NK-92 (cell line): ENCODE measurements around the gene ZCRB1.
"Not testable (repeated sequence)": the region's sequence is repeated elsewhere in the genome, so short reads cannot be mapped to it uniquely, and the experiment has no call there.

Experiments
- DNase-seq: peaks from one replicate; lab custom pipeline; 2025; ENCODE audit not compliant: unreplicated experiment; lab: John Stamatoyannopoulos, UW

ZCRB1 gene

DNA sequence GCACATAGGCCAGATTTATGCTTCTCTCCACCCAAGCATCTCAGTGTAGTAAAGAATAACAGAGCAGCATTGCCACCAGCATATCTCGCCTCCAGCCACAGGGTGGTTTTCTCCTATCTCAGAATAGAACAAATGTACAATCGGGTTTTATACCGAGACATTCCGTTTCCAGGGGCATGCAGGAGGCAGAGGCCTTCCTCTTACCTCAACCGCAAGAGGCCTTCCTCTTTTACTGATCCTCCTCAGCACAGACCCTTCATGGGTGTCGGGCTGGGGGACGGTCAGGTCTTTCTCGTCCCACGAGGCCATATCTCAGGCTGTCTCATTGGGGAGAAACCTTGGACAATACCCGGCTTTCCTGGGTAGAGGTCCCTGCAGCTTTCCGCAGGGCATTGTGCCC lies 4.2 kb upstream of the ZCRB1 start:
- DNase-seq: not testable (repeated sequence)

DNA sequence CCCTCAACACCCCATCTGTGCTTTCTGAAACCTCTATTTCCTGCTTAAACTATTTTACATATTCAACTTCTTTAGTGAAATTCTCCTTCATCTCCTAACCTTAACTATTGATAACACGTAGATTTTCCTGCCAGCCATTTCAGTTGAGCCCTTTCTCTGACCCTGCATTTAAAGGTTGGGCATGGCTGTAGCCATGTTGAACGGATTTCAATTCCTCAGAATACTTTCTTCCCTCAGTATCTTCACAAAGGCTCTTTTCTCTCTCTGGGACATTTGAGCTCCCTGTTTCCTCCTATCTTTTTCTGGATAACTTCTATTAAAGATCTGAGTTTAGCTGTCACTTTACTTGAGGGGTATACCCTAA lies 1.3 kb upstream of the ZCRB1 start:
- no peak for DNase-seq

DNA sequence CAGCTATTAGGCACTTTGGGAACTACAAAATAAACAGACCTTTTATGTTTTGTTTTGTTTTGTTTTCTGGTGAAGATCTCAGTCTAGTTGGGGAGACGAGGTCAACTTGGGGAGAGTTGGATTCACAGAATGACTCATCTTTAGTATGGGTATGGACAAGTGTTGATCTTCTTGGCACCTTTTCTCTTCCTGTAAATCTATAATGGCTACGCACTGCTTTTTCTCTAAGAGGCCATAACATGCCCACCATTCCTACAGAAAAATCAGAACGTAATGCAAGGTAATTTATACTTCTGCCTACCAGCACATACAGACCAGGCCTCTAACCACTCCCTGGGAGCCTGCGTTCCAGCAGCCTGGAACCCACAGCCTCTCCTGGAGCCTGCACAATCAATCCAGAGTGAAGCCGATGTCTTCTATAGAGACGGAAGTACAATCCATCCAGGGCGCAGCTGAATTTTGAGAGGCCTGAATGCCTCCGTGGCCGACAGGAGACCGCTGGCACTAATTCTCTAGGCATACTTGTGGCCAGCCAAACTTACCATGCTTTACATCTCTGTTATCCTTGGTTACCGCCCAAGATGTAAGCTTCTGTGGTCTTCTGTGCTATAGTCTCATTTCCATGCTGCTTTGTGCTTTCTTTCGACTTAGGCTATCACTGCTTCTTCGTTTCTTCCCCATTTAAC lies 790 bp upstream of the ZCRB1 start:
- no peak for DNase-seq

DNA sequence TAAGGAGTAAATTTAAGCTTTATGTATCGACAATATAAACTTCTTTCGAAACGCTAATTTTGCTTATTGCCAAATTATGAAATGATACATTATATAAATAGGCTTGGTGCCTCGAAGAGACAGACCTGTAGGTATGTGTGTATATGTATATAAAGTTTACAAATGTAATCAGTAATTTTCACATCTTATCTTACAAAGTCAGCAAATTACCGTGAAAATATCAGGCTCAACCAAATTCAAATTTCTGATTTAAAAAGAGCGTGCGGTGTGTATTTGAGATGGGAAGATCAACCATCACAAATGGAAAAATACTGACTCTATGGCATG lies 605 bp downstream of the ZCRB1 start:
- no peak for DNase-seq

DNA sequence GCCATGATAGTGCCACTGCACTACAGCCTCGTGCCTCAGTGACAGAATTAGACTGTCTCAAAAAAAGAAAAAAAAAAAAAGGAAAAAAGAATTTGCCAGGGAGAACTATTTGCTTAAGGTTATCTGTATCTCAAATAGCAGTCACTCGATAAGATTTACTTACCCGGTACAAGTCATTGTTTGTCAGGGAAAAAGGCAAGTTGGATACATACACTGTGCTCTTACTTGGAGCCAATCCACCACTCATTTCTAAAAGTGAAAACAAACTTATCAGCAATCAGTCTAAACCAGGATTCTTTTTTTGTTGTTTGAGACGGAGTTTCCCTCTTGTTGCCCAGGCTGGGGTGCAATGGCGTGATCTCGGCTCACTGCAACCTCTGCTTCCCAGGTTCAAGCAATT lies 2.0 kb downstream of the ZCRB1 start:
- DNase-seq: no peak

DNA sequence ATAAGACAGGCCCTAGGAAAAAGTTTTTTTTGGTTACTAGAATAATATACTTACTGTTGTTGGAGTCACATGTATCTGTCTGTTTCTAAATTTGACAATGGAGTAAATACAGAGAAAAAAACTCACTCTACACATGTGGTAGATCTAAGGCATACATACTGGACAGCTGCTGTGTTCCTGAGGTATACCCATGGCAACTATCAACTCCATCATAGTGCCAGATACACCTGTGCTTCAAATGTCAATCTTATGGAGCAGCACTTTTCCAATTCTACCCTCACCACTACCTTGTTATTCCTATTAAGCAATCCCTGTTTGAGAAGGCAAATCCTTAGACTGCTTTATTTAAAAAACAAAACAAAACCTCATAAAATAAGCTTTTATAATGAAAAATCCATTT lies 3.3 kb downstream of the ZCRB1 start:
- no peak for DNase-seq

DNA sequence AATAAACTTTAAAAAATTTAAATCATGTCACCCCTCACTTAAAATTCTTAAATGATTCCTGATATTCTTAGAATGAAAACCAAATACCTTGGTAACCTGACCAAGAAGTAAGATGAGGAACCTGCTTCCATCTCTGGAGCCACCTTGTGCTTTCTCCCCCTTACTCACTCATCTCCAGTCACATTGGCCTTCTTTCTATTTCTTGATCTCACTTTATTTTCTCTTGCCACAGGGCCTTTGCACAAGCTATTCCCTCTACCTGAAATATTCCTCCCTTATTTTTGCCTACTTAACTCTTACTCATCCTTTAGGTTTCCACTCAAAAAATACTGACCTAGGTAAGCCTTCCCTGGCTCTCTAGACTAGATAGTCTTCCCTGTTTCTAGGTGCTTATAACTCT lies 5.1 kb downstream of the ZCRB1 start:
- DNase-seq: no peak

DNA sequence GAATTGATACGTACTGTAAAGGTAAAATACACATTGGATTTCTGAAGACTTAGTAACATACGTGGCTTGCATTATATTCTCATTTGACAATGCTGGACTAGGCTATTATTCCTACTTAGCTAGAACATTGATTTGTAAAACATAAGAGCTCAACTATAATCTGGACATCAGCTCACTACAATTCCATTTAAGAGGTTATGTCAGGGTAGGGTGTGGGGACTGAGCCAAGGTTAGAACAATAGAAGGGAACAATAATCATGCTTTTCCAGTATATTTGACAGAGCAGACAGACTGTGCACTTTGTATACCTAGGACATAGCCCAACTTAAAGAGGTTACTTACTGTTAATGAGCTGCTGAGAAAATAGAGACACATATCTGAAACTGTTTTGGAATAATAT lies 10.8 kb downstream of the ZCRB1 start:
- no peak for DNase-seq

DNA sequence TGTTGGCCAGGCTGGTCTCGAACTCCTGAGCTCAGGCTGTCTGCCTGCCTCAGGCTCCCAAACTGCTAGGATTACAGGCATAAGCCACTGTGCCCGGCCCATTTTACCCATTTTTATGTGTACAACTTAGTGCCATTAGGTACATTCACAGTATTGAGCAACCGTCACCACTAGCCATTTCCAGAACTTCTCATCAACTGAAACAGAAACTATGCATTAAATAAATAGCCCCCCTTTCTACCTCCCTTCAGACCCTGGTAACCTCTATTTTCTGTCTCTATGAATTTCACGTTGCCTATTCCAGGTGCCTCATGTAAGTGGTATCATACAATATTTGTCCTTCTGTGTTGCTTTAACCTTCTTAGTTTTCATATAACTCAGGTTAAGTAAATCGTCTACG lies 15.9 kb downstream of the ZCRB1 start:
- DNase-seq: no peak

DNA sequence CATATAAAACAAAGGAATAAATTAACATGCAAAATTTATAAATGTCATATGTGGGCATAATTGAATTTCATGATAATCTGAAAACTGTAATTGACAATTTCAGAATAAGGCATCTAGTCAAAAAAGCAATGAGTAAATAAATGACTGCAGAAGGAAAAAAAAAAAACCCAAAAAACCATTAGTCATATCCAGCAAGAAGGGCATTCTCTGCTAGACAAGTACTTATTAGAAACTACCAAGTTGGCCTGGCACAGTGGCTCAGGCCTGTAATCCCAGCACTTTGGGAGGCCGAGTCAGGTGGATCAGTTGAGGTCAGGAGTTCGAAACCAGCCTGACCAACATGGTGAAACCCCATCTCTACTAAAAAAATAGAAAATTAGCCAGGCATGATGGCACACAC lies 17.5 kb downstream of the ZCRB1 start:
- DNase-seq: no peak

DNA sequence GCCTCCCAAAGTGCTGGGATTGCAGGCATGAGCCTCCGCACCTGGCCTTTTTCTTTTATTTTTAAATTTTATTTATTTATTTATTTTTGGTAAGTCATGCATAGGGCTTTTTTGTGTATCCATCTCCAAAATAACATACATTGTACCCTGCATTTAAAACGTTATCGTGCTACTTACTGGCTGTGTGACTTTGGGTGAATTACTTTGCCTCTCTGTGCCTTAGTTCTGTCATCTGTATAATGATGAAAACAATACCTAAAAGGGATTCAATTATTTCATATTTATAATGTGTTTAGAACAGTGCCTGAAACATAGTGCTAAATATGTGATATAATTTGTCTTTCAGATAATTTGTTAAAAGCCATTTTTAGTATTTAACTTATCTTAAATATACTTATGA lies 19.6 kb downstream of the ZCRB1 start:
- no peak for DNase-seq

DNA sequence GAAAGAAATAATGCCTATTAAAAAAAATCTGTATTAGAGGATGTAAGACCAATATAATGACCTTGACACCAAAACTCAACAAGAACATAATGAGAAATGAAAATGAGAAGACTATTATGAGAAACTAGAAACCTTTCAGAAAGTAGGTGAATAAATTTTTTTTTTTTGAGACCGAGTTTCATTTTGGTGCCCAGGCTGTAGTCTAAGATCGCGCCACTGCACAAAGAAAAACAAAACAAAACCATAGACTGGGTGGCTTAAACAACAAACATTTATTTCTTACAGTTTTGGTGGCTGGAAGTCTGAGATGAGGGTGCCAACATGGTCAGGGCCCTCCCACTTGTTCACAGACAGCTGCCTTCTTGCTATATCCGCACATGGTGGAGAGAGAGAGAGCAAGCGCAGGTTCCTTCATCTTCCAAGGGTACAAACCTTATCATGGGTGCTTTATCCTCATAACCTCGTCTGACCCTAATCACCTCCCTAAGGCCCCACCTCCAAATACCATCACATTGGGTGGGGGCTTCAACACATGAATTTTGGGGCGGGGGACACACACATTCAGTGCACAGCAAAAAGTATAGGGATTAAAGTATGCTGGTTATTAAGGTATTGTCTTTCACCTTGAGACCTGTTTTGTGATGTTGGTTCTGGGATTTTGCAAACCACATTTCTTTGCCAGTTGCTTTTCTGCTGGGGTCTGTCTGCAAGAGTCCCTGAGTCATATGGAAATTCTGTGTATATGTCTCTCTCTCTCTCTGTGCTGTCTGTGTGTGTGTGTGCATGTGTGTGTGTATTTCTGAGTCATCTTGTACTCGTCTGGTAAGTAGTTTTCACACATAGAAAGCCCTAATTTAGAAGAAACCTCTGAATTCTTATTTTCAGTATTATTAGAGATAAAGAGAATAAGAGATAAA lies 26.2 kb downstream of the ZCRB1 start:
- DNase-seq: no peak

DNA sequence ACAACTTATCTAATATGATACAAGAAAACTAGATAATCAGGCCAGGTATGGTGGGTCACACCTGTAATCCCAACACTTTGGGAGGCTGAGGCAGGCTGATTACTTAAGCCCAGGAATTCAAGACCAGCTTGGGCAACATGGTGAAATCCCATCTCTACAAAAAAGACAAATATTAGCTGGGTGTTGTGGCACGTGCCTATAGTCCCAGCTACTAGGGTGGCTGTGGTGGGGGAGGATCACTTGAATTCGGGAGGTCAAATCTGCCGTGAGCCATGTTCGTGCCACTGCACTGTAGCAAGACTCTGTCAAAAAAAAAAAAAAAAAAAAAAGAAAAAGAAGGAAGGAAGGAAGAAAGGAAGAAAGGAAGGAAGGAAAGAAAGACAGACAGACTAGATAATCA lies 27.0 kb downstream of the ZCRB1 start:
- DNase-seq: no peak

DNA sequence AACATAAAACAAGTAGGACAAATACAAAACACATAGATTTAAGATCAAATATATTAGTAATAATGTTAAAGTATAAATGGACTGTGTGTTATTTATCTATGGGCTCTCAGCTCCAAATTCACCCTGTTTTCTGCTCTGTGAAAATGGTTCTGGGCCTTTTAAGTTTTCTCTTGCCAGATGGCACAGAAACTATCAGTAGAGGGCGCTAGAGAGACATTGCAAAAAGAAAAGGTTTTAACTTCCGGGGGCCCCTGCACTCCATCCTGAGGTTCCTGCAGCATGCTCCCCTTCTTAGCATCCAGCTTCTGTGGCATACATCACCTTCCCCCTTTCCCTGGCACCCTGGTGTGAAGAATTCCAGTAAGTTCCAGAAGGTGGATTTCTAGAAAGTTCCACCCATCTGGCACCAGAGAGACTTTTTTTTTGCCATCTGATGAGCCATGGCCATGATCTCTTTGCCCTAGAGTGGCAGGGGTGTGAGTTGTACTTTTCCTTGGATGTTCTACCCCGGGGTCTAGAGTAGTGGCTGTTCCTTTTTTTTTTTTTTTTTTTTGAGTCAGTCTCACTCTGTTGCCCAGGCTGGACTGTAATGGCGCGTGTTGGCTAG lies 29.3 kb downstream of the ZCRB1 start:
- no peak for DNase-seq

DNA sequence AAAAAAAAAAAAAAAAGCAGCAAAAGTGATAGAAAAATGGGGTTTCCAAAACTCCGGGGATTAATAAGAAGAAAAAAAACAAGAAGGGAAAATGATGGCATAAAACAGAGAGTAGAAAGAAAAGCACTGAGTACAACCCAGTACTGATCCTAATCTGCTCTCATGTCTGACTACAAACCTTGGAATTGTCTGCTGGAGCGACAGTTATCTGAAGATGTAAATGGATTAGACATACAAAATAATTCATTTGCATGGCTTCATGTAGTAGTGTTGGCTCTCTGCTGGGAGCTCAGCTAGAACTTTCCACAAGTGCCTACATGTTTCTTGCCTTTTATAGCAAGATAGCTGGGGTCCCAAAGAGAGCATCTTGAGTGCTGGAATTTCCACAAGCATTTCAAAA lies 34.2 kb downstream of the ZCRB1 start:
- DNase-seq: no peak

DNA sequence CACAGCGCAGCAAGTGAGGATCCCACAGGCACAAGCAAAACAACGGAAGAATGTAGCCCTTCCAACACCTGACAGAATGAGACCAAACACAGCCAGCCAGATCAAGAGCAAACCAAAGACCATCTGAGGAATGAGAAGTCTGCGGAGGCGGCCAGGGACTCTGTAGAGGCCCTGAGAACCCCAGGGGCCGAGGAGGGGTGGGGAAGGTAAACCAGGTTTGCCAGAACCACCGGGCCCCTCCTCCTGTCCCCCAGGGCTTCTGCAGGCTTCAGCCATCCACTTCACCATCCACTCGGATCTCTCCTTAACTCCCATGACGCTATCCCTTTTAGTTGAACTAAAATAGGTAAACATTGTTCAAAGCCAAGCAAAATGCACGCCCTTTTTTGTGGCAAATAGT lies 37.4 kb downstream of the ZCRB1 start:
- no peak for DNase-seq

DNA sequence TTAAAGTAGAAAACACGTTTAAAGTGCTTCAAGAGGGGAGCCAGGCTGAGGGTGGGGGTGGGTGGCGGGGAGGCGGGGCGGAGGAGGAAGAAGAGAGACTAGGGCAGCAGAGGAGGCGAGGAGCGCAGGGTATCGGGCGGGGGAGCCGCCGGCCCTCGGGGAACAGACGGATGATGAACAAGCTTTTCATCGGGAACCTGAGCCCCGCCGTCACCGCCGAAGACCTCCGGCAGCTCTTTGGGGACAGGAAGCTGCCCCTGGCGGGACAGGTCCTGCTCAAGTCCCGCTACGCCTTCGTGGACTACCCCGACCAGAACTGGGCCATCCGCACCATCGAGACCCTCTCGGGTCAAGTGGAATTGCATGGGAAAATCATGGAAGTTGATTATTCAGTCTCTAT lies 39.2 kb downstream of the ZCRB1 start:
- DNase-seq: no peak

DNA sequence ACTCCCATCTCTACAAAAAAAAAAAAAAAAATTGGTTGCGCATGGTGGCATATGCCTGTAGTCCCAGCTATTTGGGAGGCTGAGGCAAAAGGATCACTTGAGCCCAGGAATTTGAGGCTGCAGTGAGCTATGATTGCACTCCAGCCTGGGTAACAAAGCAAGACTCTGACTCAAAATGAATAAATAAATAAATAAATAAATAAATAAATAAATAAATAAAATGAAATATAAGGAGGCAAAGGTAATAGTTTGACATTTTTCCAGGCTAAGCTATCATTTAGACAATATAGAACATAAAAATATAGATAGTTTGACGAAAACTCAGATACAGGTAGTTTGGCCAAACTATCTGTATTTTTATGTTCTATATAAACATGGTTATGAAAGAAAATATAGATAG lies 40.5 kb downstream of the ZCRB1 start:
- DNase-seq: no peak

DNA sequence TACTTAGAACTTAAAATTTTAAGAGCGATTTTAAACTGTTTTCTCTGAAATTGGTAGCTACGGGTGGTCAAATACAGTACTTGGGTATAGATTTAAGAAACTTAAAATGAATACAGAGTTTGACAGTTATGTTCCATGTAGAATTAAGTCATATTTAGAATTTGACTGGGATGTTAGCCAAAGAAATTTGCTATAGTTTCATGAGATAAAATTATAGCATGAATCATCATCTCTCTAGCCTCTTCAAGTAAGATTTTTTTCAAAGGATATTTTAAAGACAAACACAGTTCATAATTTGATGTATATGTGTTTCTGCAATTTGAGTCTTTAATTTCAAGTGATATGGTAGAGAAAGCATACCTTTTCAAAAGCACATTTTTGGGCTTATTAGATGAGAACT lies 41.0 kb downstream of the ZCRB1 start:
- no peak for DNase-seq

DNA sequence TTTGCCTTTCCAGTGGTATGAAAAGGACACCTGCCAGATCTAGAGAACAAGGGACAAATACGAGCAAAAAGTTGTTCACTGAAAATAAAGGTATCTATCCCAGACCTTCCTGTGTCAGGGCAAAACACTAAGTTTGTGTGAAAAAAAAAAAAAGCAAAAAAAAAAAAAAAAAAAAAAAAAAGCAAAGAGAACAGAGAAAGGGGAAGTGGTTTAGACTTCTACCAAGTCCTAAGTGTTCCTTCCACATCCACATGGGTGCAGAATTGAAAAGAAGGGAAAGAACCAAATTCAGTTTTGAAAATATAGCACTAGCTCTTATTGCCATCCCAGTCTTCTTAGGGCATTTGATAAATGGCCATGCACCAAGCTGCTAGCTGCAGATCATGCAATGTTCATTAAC lies 41.7 kb downstream of the ZCRB1 start:
- DNase-seq: no peak

DNA sequence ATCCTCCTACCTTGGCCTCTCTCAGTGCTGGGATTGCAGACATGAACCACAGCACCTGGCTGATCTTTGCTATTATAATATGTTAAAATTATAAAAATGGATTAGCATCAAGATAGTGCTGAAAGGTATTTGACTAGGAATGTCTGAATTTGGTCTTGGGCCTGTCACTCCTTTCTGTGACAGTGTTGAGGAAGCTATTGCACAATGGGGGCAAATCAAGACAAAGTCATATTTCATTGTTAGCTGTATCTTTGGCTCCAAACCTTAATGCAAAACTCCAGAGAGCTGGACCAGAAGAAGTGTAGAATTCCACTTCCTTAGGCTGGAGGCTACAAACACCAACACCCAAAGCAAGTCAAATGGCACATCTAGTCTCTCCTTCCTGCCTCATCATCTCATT lies 42.2 kb downstream of the ZCRB1 start:
- DNase-seq: no peak

DNA sequence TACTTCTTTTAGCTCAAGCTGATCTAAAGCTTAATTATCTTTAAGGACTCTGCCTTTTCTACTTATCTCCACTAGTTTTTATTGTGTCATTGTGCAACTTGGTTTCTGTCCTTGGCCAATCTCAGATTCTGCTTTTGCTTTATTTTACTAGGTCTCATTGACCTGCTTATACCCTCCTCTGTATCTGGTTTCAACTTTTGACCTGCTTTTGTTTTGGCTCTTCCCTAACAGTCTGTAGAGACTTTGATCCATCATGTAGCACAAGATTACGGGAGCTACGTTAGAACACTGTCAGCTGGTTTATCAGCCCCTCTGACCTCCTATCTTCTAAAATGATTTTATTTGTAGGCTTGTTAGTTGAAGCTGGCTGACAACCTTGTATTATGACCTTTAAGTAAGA lies 43.6 kb downstream of the ZCRB1 start:
- DNase-seq: no peak
